PC-9 (cell line): ENCODE results near the gene SAYSD1. TPM values are rescaled to one million over a fixed set of nuclear protein-coding genes. Genes with fewer than 3 reads are reported as not detected.

ENCODE experiments used
- BruUV-seq: library from RNA; stranded (reverse); fragments of 400-500 nt; replicated peaks from 2 replicates; lab custom pipeline; 2021; lab: Mats Ljungman, UMichigan
- CTCF ChIA-PET: fragments of 300-600 bp; sonication (Branson Sonifier 250); formaldehyde crosslinking; loops from one replicate; lab custom pipeline; 2022; ENCODE audit warnings: antibody characterized with exemption; lab: Charles Lee
- POLR2A ChIA-PET: fragments of 300-600 bp; sonication (Branson Sonifier 250); formaldehyde crosslinking; loops from one replicate; lab custom pipeline; 2022; ENCODE audit warnings: antibody characterized with exemption; ENCODE audit not compliant: unreplicated experiment; lab: Charles Lee
- DNase-seq, 2 experiments: peaks; one replicate each; pipeline versions ENCODE4 v3.0.0 to v3.0.0-alpha.2; 2015 to 2022; ENCODE audit warnings: mixed read lengths in 1 of 2
- H2AFZ ChIP-seq: fragments of 200-600 bp; sonication (generic); 2 replicates; pipeline ENCODE4 v1.8.1; 2017; ENCODE audit warnings: antibody characterized with exemption
- H3F3A ChIP-seq: fragments of 200-600 bp; sonication (generic); 2 replicates; pipeline ENCODE4 v1.8.1; 2017; ENCODE audit warnings: antibody characterized with exemption, mild to moderate bottlenecking, low read depth; ENCODE audit not compliant: insufficient read depth
- H3K27ac ChIP-seq: fragments of 200-600 bp; sonication (generic); 2 replicates; pipeline ENCODE4 v1.6.1; 2016; ENCODE audit warnings: mixed run types
- H3K27me3 ChIP-seq: fragments of 200-600 bp; sonication (generic); 2 replicates; pipeline ENCODE4 v1.6.1; 2016; ENCODE audit warnings: low read depth, mixed run types; ENCODE audit not compliant: insufficient read depth
- H3K36me3 ChIP-seq: fragments of 200-600 bp; sonication (generic); 2 replicates; pipeline ENCODE4 v1.6.1; 2016; ENCODE audit warnings: low read depth, mixed run types
- H3K4me1 ChIP-seq: fragments of 200-600 bp; sonication (generic); replicated peaks from 2 replicates; pipeline ENCODE4 v1.6.1; 2016; ENCODE audit warnings: mixed run types; ENCODE audit not compliant: insufficient read depth
- H3K4me2 ChIP-seq: fragments of 200-600 bp; sonication (generic); 2 replicates; pipeline ENCODE4 v1.6.1; 2017; ENCODE audit warnings: mixed run types
- H3K4me3 ChIP-seq: fragments of 200-600 bp; sonication (generic); 2 replicates; pipeline ENCODE4 v1.6.1; 2016; ENCODE audit warnings: mixed run types
- H3K79me2 ChIP-seq: fragments of 200-600 bp; sonication (generic); 2 replicates; pipeline ENCODE4 v1.6.1; 2017; ENCODE audit warnings: low read depth, mixed run types
- H3K9me2 ChIP-seq: fragments of 200-600 bp; sonication (generic); 2 replicates; pipeline ENCODE4 v1.8.1; 2017; ENCODE audit warnings: mild to moderate bottlenecking; ENCODE audit not compliant: insufficient read depth
- H3K9me3 ChIP-seq: fragments of 200-600 bp; sonication (generic); 2 replicates; pipeline ENCODE4 v1.8.1; 2016; ENCODE audit warnings: low read depth; ENCODE audit not compliant: insufficient read depth
- H4K20me1 ChIP-seq: fragments of 200-600 bp; sonication (generic); 2 replicates; pipeline ENCODE4 v1.8.1; 2017; ENCODE audit not compliant: insufficient read depth
- CTCF ChIP-seq: fragments of 200-600 bp; sonication (generic); conservative IDR thresholded peaks from 2 replicates; pipeline ENCODE4 v1.6.1; 2017; ENCODE audit warnings: mixed run types, antibody characterized with exemption, mild to moderate bottlenecking, moderate library complexity
- EZH2 ChIP-seq: fragments of 200-600 bp; sonication (generic); IDR thresholded peaks from 2 replicates; pipeline ENCODE4 v1.8.0; 2017; ENCODE audit warnings: antibody characterized with exemption, low read depth
- intact Hi-C: fragments of 100-400 bp; cut with micrococcal nuclease; formaldehyde crosslinking; loops from one replicate; pipeline ENCODE4 v1.10.0; 2022; ENCODE audit not compliant: unreplicated experiment
- total RNA-seq: library from RNA; stranded (reverse); gene quantifications from 2 replicates; pipeline ENCODE4 v1.2.3, GENCODE V29; 2021

The SAYSD1 gene
- total RNA-seq, 1 experiment from 2014 or later = 12.2 TPM

DNA sequence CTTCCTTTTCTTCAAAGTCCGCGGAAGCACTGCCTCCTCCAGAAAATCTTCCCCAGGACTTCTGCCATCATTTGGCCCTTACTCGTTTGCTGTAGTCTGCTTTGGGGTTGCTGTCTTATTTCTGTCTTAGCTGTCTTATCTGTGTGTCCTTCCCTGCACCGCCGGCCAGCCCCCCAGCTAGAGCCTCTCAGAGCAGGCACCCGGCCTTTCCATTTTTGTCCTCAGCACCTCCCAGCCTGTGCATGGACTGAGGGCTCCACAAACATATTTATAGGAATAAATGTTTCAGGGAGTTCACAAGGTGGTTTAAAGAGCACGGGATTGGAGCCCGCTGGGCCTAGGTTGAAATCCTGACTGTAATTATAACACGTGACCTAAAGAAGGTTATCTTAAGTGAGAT is 58.3 kb downstream of the SAYSD1 start:
- TF ChIP-seq CTCF (no peak), EZH2 (no peak)
- Histone ChIP-seq H3K4me3 (no peak overlapping the region), H3F3A (no peaks in the 10 kb centered on the region), H3K4me2 (no peak overlapping the region), H3K9me3 (no peaks in the 10 kb centered on the region), H3K4me1 (no peaks in the 10 kb centered on the region), H3K9me2 (no peaks in the 10 kb centered on the region), H2AFZ (no peak overlapping the region), H3K36me3 (no peaks in the 10 kb centered on the region), H3K79me2 (no peaks in the 10 kb centered on the region), H3K27ac (no peak overlapping the region), H3K27me3 (peaks cover 91% of the 10 kb centered on the region), H4K20me1 (no peaks in the 10 kb centered on the region)
- ChIA-PET POLR2A (no interaction called here), CTCF (no interaction called here)
- intact Hi-C loops = no loop called here
- DNase-seq = no peak
- BruUV-seq = no TSS peak

GRCh38 chr6:39056191-39056590 is 58.8 kb downstream of the SAYSD1 start:
- H3K9me3 ChIP-seq = no peaks in the 10 kb centered on the region
- H3K27ac ChIP-seq = no peak overlapping the region
- H3K27me3 ChIP-seq = peaks cover 90% of the 10 kb centered on the region
- intact Hi-C loops = no loop called here
- no peaks in the 10 kb centered on the region for H3F3A ChIP-seq
- no peak overlapping the region for H3K4me3 ChIP-seq
- DNase-seq = no peak
- H4K20me1 ChIP-seq = no peaks in the 10 kb centered on the region
- TF ChIP-seq CTCF = no peak
- TF ChIP-seq EZH2 = no peak
- ChIA-PET POLR2A (no interaction called here), CTCF (no interaction called here)
- no peaks in the 10 kb centered on the region for H3K79me2 ChIP-seq
- no peak overlapping the region for H2AFZ ChIP-seq
- no peak overlapping the region for H3K4me2 ChIP-seq
- no peaks in the 10 kb centered on the region for H3K9me2 ChIP-seq
- H3K4me1 ChIP-seq = no peaks in the 10 kb centered on the region
- H3K36me3 ChIP-seq = no peaks in the 10 kb centered on the region
- BruUV-seq = no TSS peak

GRCh38 chr6:39055661-39056060 is 59.3 kb downstream of the SAYSD1 start:
- CTCF ChIA-PET = no interaction called here
- intact Hi-C loops = no loop called here
- H3K9me3 ChIP-seq = no peaks in the 10 kb centered on the region
- H3K27me3 ChIP-seq = peaks cover 90% of the 10 kb centered on the region
- H4K20me1 ChIP-seq = no peaks in the 10 kb centered on the region
- no peaks in the 10 kb centered on the region for H3F3A ChIP-seq
- no peaks in the 10 kb centered on the region for H3K4me1 ChIP-seq
- no peak overlapping the region for H3K27ac ChIP-seq
- POLR2A ChIA-PET = no interaction called here
- no peaks in the 10 kb centered on the region for H3K9me2 ChIP-seq
- BruUV-seq = no TSS peak
- no peak overlapping the region for H2AFZ ChIP-seq
- no peaks in the 10 kb centered on the region for H3K79me2 ChIP-seq
- no peak for DNase-seq
- no peak overlapping the region for H3K4me2 ChIP-seq
- TF ChIP-seq EZH2 = no peak
- H3K4me3 ChIP-seq = no peak overlapping the region
- H3K36me3 ChIP-seq = no peaks in the 10 kb centered on the region

DNA sequence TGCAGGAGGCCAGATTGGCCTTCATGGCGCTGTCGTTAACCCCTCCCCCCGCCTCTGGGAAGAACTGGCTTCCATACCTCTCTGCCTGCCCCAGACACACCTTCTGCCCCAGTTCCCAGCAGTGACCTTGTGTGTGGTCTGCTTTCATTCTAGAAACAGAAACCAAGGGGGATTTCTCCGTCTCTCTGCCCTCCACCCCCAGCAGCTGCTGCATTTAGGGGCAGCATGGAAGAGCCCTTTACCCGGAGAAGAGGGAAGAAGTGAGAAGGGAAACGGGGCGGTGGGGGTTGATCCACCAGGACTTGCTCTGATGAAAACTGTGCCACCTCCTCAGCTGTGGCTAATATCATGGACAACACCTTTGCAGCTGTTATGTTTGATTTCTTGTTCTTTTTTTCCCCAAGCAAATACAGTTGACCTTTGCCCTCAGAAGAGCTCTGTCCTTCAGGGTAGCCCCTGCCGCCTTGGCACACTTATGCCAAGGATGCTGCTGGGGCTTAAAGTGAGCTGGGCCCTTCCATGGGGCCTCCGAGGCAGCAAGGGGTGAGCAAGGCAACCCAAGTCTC is 60.3 kb downstream of the SAYSD1 start:
- Histone ChIP-seq H3K4me3 (no peak overlapping the region), H3K9me2 (no peaks in the 10 kb centered on the region), H3K9me3 (no peaks in the 10 kb centered on the region), H3K4me1 (no peaks in the 10 kb centered on the region), H3F3A (no peaks in the 10 kb centered on the region), H3K4me2 (no peak overlapping the region), H4K20me1 (no peaks in the 10 kb centered on the region), H2AFZ (no peak overlapping the region), H3K36me3 (no peaks in the 10 kb centered on the region), H3K79me2 (no peaks in the 10 kb centered on the region), H3K27ac (no peak overlapping the region), H3K27me3 (peaks cover 90% of the 10 kb centered on the region)
- no peak for DNase-seq
- ChIA-PET POLR2A (interaction anchor here (0.6 kb wide), 1 partner anchor 248 kb away, joined by 5 read pairs; no protein-coding TSS in a partner anchor), CTCF (interaction anchor here (0.6 to 0.7 kb wide), 2 partner anchors 248 to 298 kb away, joined by 3 to 6 read pairs; no protein-coding TSS in a partner anchor)
- intact Hi-C loops = no loop called here
- BruUV-seq = no TSS peak
- no peak for TF ChIP-seq CTCF
- no peak for TF ChIP-seq EZH2
